ENCODE data around the gene MYLIP.

GRCh38 chr6:16087386-16087785, 41.5 kb upstream of the MYLIP start:
- TF ChIP-seq POLR2AphosphoS5 (IDR thresholded peaks at IDR 0.05) (no peak), CTCF (IDR thresholded peaks at IDR 0.05) (no peak), POLR2A (IDR thresholded peaks at IDR 0.05) (no peak), EP300 (IDR thresholded peaks at IDR 0.05) (no peak)

Data from gastroesophageal sphincter (tissue), 3 donors.